Measurements from ENCODE around the gene PRMT5. TPM values are rescaled to one million over a fixed set of nuclear protein-coding genes. Genes with fewer than 3 reads are reported as not detected.

Gene PRMT5
- total RNA-seq, 6 donors from 2014 or later = 21.4 to 51.3 (median 39.2) TPM

DNA sequence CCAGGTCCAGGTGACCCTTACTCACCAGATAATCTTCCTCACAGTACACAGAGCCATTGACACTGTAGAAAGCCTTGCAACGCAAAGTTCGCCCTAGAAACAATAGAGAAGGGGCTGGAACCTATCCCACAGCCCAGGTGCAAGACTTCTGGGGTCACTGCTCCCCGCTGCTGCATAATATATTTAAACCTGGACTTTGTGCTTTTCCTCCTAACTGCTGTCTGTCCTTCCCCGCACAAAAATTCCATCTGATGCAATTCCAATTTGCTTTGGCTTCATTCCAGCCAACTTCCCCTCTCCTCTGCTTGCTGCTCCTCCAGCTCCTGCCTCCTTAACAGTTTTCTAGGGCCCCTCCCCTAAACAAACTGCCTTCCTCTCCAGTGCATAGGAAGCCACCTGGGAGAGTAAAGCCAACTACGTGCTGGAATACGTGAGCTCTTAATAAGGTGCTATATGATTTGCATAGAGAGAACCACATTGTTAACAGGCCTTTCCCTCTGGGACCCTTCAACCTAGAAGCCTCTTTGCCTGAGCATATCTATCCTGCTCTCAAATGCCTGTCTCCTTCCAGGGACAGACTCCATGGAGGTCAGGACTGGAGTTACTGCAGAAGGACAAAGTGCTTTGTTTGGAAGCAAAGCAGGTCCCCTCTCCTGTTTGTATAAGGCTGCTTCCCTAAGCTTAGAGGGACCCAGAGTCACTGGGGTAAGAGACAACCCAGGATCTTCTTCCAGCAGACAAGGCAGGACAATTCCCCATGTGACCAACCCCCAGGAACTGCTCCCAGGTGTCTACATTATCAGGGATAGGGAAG, 47.7 kb upstream of the PRMT5 start:
- TF ChIP-seq EP300 (IDR thresholded peaks at IDR 0.05) (no peak), POLR2AphosphoS5 (IDR thresholded peaks at IDR 0.05) (no peak), POLR2A (IDR thresholded peaks at IDR 0.05) (peak in 1 of 4 donors; percentile 29)
- H3K4me1 ChIP-seq = peaks cover 40 to 59% (median 54%) of the 10 kb centered on the region in 4 donors
- H3K9me3 ChIP-seq = no peaks in the 10 kb centered on the region
- DNase-seq = peak in 1 of 2 donors; percentile 56
- H3K36me3 ChIP-seq = peaks cover 0 to 4% (median 2%) of the 10 kb centered on the region in 4 donors
- WGBS, 2 donors = 30 to 33% methylated on average over 6 of the region's 6 CpGs
- H3K4me3 ChIP-seq = no peak overlapping the region
- H3K27ac ChIP-seq = peak overlapping the region; percentile 82 to 89 (median 86)
- H3K27me3 ChIP-seq = peaks cover 0 to 13% (median 7%) of the 10 kb centered on the region in 4 donors
- peak in 1 of 2 donors; percentile 16 for ATAC-seq (ENCODE audit: low FRiP score in 2 of 2)

DNA sequence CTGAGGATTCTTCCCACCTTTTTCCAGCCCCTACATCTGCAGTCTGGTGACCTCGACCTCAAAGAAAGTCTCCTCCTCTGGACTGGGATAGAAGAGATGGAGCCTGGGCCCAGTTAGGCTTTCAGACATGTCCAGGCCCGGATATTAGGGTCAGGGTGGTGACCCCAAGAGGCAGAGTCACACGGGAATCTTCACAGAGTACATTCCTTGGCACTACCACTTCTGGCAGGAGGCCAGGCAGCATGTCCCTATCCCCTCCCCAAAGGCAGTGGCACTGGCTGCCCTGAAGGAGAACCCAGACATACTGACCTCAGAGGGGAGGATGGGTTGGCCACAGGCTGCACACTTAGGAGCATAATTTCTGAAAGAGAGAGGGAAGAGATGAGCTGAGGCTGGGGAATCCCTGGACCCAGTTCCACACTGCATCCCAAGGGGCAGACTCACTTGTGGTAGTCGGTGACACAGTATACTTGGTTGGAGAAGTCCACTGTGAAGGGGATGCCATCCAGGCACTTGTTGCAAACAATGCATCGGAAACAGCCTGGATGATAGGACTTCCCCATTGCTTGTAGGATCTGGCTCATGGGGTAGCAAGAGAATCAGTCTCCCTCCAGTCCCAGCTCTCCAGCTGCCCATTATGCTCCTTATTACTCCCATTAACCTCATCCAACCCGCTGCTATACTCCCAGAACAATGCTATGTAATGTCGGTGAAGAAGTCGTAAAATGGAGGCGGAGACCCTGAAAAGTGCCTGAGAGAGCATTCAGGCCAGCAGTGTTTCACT, 45.5 kb upstream of the PRMT5 start:
- DNase-seq (no peak), ATAC-seq (ENCODE audit: low FRiP score in 2 of 2) (no peak)
- Histone ChIP-seq H3K27ac (peak overlapping the region in 3 of 4 donors; percentile 17 to 69 (median 31)), H3K4me1 (peaks cover 28 to 40% (median 39%) of the 10 kb centered on the region in 4 donors), H3K27me3 (no peaks in the 10 kb centered on the region), H3K36me3 (peaks cover 0 to 4% (median 2%) of the 10 kb centered on the region in 4 donors), H3K4me3 (no peak overlapping the region), H3K9me3 (no peaks in the 10 kb centered on the region)
- WGBS, 2 donors = 70 to 78% methylated on average over 9 of the region's 9 CpGs
- TF ChIP-seq EP300 (IDR thresholded peaks at IDR 0.05) (no peak), POLR2AphosphoS5 (IDR thresholded peaks at IDR 0.05) (no peak), POLR2A (IDR thresholded peaks at IDR 0.05) (no peak)
- TF ChIP-seq, protein P1, sequence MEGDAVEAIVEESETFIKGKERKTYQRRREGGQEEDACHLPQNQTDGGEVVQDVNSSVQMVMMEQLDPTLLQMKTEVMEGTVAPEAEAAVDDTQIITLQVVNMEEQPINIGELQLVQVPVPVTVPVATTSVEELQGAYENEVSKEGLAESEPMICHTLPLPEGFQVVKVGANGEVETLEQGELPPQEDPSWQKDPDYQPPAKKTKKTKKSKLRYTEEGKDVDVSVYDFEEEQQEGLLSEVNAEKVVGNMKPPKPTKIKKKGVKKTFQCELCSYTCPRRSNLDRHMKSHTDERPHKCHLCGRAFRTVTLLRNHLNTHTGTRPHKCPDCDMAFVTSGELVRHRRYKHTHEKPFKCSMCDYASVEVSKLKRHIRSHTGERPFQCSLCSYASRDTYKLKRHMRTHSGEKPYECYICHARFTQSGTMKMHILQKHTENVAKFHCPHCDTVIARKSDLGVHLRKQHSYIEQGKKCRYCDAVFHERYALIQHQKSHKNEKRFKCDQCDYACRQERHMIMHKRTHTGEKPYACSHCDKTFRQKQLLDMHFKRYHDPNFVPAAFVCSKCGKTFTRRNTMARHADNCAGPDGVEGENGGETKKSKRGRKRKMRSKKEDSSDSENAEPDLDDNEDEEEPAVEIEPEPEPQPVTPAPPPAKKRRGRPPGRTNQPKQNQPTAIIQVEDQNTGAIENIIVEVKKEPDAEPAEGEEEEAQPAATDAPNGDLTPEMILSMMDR (IDR thresholded peaks at IDR 0.05) = no peak

DNA sequence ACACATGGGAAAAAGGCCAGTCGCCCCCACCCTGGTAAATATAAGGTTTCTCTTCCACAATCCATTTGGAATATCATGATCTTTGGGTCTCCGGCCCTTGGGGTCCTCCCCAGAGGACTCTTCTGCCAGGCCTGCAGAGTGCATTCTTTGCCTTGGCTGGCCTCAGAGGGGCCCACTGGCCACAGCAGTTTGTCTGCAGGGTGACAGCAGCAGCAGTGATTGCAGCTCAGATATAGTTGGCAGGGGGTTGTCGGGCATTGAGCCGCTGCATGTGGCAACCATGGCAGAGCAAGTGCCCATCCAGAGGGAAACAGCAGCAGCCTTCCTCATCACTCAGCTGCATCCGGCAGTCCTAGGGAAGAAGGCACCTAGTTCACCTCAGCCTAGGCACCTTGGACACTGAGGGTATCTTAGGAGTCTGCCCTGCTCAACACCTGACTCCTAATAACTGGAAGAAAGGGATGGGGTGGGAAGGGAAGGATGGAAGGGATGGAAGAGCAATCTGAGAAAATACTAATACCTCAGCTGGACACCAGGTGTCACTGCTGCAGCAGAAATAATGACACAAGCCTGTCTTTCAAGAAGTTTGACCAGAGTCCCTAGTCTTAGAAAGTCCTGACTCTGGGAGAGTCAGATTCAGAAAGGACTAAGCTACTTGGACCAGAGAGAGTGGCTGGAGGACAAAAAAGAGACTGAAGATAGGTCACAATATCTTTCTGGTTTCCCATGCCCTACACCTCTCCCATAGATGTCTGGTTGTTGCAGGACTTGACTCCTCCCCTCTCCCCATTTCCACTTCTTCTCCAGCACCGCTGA, 44.2 kb upstream of the PRMT5 start:
- Histone ChIP-seq H3K27ac (peak overlapping the region in 3 of 4 donors; percentile 13 to 69 (median 17)), H3K4me3 (no peak overlapping the region), H3K27me3 (no peaks in the 10 kb centered on the region), H3K4me1 (peaks cover 15 to 28% (median 26%) of the 10 kb centered on the region in 4 donors), H3K36me3 (peaks cover 0 to 4% (median 2%) of the 10 kb centered on the region in 4 donors), H3K9me3 (no peaks in the 10 kb centered on the region)
- WGBS, 2 donors = 71 to 79% methylated on average over 3 to 4 of the region's 6 CpGs
- ATAC-seq (ENCODE audit: low FRiP score in 2 of 2) (peak in 1 of 2 donors; percentile 69), DNase-seq (peak in 1 of 2 donors; percentile 28)
- TF ChIP-seq, protein P1 (IDR thresholded peaks at IDR 0.05) = peak; percentile 55 to 84 (median 76)
- TF ChIP-seq POLR2A (IDR thresholded peaks at IDR 0.05) = no peak

DNA sequence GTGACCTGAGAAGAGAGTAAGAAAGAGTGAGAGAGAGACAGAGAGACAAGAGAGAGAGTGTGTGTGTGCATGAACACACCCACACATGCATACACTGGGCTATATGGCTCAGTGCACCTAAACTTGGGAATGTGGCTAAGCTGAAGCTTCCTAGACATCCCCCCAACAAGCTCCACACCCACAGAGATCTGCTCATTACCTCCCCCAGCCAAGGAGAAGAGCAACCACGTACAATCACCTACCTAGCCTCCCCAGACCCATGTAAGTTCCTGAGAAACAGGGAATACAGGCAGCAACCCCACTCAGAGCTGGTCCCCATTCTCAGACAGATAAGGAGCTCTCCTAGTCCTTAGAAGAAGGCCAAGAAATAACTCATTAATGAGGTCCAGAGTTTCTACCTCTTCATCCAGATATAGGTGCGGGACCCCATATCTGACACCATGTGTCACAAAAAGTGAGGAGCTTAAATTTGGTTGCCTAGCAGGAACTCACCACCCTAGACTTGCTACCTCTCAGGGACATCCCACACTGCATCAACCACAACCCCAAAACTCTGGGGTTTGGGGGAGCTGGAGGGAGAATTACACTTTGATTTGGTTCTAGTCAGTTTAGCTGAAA, 43.2 kb upstream of the PRMT5 start:
- no peak for TF ChIP-seq EP300 (IDR thresholded peaks at IDR 0.05)
- TF ChIP-seq, protein P1 (IDR thresholded peaks at IDR 0.05) = no peak
- Histone ChIP-seq H3K4me1 (peaks cover 7 to 19% (median 16%) of the 10 kb centered on the region in 4 donors), H3K9me3 (no peaks in the 10 kb centered on the region), H3K4me3 (no peak overlapping the region), H3K27ac (no peak overlapping the region), H3K36me3 (peaks cover 0 to 4% (median 2%) of the 10 kb centered on the region in 4 donors), H3K27me3 (no peaks in the 10 kb centered on the region)
- 88% methylated on average over 1 to 2 of the region's 2 CpGs for WGBS, 2 donors
- ATAC-seq (ENCODE audit: low FRiP score in 2 of 2) (no peak), DNase-seq (no peak)

All from upper lobe of left lung (tissue), 6 donors.